Measurements from ENCODE around the gene DNAI1. TPM values are rescaled to one million over a fixed set of nuclear protein-coding genes. Genes with fewer than 3 reads are reported as not detected.

DNAI1 gene
- total and polyA plus RNA-seq, 2 experiments from 2014 or later, result 0.57 TPM; not detected in 1

- no peak for DNase-seq (ENCODE audit: low spot score)
- Histone ChIP-seq H3K79me2 (peaks cover 39% of the 10 kb centered on the region), H3K9me2 (replicated peaks; ENCODE audit: insufficient read depth) (no peaks in the 10 kb centered on the region), H3K4me2 (peak overlapping the region; percentile 96), H2AFZ (peak overlapping the region; percentile 72), H3K4me3 (no peak overlapping the region), H3K36me3 (replicated peaks; ENCODE audit: insufficient read depth, low read depth) (no peaks in the 10 kb centered on the region), H3K27me3 (no peaks in the 10 kb centered on the region), H3K9me3 (ENCODE audit: low read depth) (no peaks in the 10 kb centered on the region), H3K4me1 (ENCODE audit: insufficient read depth) (peaks cover 3% of the 10 kb centered on the region), H3K27ac (no peak overlapping the region), H4K20me1 (ENCODE audit: insufficient read depth, poor library complexity, severe bottlenecking) (peaks cover 21% of the 10 kb centered on the region)
- TF ChIP-seq EZH2phosphoT487 (IDR thresholded peaks at IDR 0.05; ENCODE audit: low read depth, severe bottlenecking, unreplicated experiment) (no peak), EZH2 (IDR thresholded peaks at IDR 0.05; ENCODE audit: borderline replicate concordance) (no peak), CTCF (IDR thresholded peaks at IDR 0.05; ENCODE audit: poor library complexity) (no peak)
- 60% methylated on average over 4 of the region's 4 CpGs for WGBS (ENCODE audit: low lambda C conversion rate, missing lambda C conversion rate)
Measured at GRCh38 chr9:34456746-34457145, 1.9 kb upstream of the DNAI1 start.

- Histone ChIP-seq H3K9me3 (ENCODE audit: low read depth) (no peaks in the 10 kb centered on the region), H3K9me2 (replicated peaks; ENCODE audit: insufficient read depth) (no peaks in the 10 kb centered on the region), H4K20me1 (ENCODE audit: insufficient read depth, poor library complexity, severe bottlenecking) (peaks cover 20% of the 10 kb centered on the region), H3K4me1 (ENCODE audit: insufficient read depth) (peaks cover 3% of the 10 kb centered on the region), H3K27ac (peak overlapping the region; percentile 53), H3K79me2 (peaks cover 39% of the 10 kb centered on the region), H3K36me3 (replicated peaks; ENCODE audit: insufficient read depth, low read depth) (no peaks in the 10 kb centered on the region), H3K27me3 (no peaks in the 10 kb centered on the region), H2AFZ (peak overlapping the region; percentile 72), H3K4me2 (peak overlapping the region; percentile 96), H3K4me3 (peak overlapping the region; percentile 89)
- WGBS (ENCODE audit: low lambda C conversion rate, missing lambda C conversion rate), result 2% methylated on average over 44 of the region's 48 CpGs
- TF ChIP-seq EZH2phosphoT487 (IDR thresholded peaks at IDR 0.05; ENCODE audit: low read depth, severe bottlenecking, unreplicated experiment) (no peak), CTCF (IDR thresholded peaks at IDR 0.05; ENCODE audit: poor library complexity) (no peak), EZH2 (IDR thresholded peaks at IDR 0.05; ENCODE audit: borderline replicate concordance) (no peak)
- DNase-seq (ENCODE audit: low spot score), result peak; percentile 84
Measured at GRCh38 chr9:34457266-34458012, 1.2 kb upstream of the DNAI1 start.

- no peak for TF ChIP-seq EZH2phosphoT487 (IDR thresholded peaks at IDR 0.05; ENCODE audit: low read depth, severe bottlenecking, unreplicated experiment)
- TF ChIP-seq EZH2 (IDR thresholded peaks at IDR 0.05; ENCODE audit: borderline replicate concordance), result no peak
- TF ChIP-seq CTCF (IDR thresholded peaks at IDR 0.05; ENCODE audit: poor library complexity), result no peak
- Histone ChIP-seq H3K9me3 (ENCODE audit: low read depth) (no peaks in the 10 kb centered on the region), H3K9me2 (replicated peaks; ENCODE audit: insufficient read depth) (no peaks in the 10 kb centered on the region), H3K36me3 (replicated peaks; ENCODE audit: insufficient read depth, low read depth) (no peaks in the 10 kb centered on the region), H2AFZ (no peak overlapping the region), H3K27me3 (no peaks in the 10 kb centered on the region), H3K4me1 (ENCODE audit: insufficient read depth) (peaks cover 3% of the 10 kb centered on the region), H4K20me1 (ENCODE audit: insufficient read depth, poor library complexity, severe bottlenecking) (peaks cover 14% of the 10 kb centered on the region), H3K79me2 (peaks cover 38% of the 10 kb centered on the region), H3K4me2 (peak overlapping the region; percentile 72), H3K4me3 (no peak overlapping the region), H3K27ac (no peak overlapping the region)
- 22% methylated on average over 11 of the region's 11 CpGs for WGBS (ENCODE audit: low lambda C conversion rate, missing lambda C conversion rate)
- no peak for DNase-seq (ENCODE audit: low spot score)
Measured at GRCh38 chr9:34458959-34459340, 345 bp downstream of the DNAI1 start.

Data from hepatocyte (in vitro differentiated cells).